Right forelimb (tissue), 1 donor: Measurements from ENCODE around the gene TGM1.

Source experiments
- DNase-seq: peaks from one replicate; pipeline ENCODE4 v3.0.0-alpha.2; 2018

TGM1 gene

DNA sequence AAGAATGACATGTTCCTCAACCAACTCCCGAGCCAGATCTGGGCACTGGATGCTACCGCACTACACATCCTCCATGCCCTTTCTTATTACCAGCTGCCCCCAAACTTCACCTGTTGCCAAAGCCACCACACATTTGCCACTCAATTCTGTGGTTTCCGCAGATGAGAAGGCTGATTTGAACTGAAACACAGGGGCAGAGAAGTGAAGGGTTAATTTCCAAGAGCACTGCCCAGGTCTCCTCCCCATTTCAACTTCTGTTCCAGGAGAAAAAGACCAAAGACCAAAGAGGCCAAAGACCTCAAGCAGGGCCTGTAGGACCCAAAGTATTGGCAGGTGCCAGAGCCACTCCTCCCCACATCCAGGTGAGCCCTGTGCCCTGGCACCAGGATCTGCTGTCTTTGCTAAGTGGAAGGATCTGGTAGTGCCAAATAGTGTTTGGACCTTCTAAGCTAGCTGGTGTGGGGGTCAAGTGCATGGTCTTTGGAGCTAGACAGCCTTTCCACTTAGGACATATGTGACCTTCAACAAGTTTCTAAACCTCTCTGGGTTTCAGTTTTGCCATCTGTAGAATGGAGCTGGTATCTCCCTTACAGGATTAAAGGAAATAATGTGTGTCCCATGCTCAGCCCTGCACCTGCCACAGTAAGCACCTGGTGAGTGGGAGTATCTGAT lies 28.6 kb upstream of the TGM1 start:
- DNase-seq: no peak

- DNase-seq: no peak
These were observed 27.8 kb upstream of the TGM1 start for GRCh38 chr14:24290746-24291145.

DNA sequence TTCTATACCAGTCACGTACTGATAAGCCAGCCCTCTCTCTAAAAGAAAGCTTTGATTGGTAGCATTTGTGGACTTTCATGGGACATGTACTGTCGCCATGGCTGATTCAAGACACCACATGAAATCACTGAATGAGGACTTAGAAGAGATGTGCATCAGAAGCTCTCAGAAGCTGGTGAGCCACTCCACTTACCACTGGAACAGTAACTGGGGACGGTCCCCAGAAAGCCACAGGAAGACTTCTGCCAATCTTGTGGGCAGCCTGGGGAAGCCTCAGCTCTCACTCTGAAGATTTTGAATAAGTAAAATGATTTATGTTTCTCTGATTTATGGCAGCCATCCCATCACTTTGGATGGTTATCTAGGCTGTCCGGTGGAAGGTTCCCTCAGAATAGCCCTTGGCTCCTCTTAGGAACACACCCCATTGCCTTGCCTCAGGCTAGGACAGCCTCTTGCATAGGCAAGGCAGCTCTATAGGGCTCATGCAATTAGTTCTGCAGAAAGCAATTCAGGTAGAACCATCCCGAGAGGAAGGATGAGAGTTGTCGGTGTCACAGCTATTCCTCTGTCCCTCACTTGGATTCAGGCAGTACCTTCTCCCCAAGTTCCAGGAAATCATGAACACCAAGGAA lies 26.8 kb upstream of the TGM1 start:
- DNase-seq: no peak

DNA sequence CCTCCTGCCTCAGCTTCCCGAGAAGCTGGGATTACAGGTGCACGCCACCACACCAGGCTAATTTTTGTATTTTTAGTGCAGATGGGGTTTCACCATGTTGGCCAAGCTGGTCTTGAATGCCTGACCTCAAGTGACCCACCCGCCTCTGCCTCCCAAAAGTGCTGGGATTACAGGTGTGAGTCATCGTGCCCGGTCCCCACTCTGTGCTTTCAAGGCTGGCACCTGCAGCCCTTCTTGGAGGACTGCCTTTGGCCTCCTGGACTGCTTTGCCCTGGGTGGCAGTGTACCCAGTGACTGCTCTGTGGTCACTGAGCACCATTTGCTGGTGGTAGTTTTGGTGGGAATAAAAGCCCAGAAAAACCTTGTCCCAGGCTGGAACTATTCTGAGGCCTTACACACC lies 24.0 kb upstream of the TGM1 start:
- no peak for DNase-seq

DNA sequence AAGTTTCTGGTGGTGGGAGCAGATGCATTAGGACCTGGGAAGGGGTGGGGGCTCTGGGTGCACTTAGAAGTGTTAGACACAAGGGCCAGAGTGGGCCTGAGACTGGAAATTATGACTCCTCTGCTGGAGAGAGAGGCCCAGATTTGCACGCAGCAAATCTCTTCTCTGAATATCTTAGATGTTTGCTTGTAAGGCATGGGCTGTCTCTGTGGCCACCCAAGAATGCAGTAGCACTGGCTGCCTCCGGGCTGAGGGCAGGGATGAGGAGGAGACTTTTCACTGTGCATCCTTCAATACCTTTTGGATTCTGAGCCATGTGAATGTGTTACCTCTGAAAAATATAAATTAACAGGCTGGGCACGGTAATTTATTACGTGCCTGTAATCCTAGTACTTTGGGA lies 22.4 kb upstream of the TGM1 start:
- DNase-seq: no peak

- no peak for DNase-seq
These were observed 21.6 kb upstream of the TGM1 start for GRCh38 chr14:24284501-24285035.

GRCh38 chr14:24283796-24284460 lies 21.0 kb upstream of the TGM1 start:
- DNase-seq: no peak

DNA sequence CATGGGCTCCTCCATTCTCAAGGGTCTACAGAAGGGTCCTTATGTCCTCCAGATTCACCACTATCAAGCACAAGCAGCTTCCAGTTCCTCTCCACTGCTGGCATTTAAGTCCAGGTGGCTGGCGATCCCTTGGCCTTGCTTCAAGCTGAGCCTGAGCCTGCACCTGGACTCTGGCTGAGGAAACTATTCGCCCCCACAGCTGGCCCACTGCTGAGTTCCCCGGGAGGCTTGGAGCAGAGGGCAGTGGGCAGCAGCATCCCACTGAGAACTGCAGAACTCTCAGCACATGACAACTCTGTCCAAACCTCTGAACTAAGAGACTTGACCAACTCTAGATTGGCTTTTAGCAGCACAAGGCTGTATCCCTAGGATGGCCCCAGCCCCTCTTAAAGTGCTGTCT lies 19.8 kb upstream of the TGM1 start:
- no peak for DNase-seq

DNA sequence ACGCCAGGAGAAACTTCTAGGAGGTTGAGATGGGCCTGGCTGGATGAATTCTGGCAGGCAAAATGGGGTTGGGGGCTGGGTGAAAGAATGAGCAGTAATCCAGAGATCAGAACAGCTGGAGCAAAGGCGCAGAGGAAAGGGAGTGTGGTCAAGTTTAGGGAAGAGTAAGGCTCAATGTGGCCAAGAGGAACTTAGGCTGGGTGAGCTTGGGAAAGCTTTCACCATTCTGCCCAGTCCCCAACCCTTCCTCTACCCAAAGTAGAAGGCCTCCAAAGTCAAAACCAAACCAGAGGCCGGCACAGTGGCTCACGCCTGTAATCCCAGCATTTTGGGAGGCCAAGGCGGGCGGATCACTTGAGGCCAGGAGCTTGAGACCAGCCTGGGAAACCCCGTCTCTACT lies 18.7 kb upstream of the TGM1 start:
- no peak for DNase-seq

- no peak for DNase-seq
These were observed 18.0 kb upstream of the TGM1 start for GRCh38 chr14:24280797-24281460.

GRCh38 chr14:24279301-24280186 lies 16.6 kb upstream of the TGM1 start:
- DNase-seq: no peak

GRCh38 chr14:24278424-24278823 lies 15.4 kb upstream of the TGM1 start:
- no peak for DNase-seq

- DNase-seq: no peak
These were observed 14.8 kb upstream of the TGM1 start for GRCh38 chr14:24277606-24278321.

GRCh38 chr14:24277071-24277470 lies 14.1 kb upstream of the TGM1 start:
- no peak for DNase-seq

DNA sequence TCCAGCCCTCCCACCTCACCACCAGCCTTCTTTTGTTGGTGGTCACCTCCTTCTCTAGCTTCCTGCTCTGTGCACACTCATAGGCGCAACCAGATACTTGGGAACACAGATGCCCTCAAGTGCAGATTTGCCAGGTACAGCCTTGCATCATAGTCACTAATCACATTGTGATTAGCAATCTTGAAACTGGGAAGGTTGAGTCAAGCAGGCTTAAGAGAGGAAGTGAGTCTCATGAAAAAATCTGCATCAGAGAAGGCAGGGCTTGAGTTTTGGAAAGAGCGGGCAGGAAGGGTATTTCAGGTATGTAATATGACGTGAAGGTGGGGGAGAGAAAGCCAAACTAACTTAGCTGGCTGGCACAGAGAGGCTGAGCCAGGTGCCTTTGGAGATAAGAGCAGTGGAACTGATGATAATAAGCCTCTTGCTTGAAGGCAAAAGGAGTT lies 11.1 kb upstream of the TGM1 start:
- no peak for DNase-seq

DNA sequence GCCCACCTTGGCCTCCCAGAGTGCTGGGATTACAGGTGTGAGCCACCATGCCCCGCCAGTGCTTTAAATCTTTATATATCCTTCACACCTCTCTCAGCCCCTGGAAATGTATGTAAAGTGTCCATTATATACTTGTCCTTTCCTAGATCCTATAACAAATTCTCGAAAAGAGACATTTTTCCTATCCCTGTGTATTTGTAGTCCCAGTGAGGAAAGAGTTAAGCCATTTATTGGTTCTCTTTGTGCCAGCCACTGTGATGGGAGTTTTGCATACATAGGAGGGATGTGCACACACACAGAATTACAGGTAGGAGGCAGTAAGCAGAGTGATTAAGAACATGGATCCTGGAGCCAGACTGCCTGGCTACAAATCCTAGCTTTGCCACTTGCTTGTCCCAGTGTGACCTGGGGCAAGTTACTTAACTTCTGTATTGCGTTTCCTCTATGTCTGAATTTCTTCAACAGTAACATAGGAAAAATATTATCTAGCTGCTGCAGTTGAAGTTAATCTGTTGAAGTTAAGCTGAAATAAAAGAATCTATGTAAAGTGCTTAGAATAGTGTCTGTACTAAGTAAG lies 10.5 kb upstream of the TGM1 start:
- DNase-seq: no peak

DNA sequence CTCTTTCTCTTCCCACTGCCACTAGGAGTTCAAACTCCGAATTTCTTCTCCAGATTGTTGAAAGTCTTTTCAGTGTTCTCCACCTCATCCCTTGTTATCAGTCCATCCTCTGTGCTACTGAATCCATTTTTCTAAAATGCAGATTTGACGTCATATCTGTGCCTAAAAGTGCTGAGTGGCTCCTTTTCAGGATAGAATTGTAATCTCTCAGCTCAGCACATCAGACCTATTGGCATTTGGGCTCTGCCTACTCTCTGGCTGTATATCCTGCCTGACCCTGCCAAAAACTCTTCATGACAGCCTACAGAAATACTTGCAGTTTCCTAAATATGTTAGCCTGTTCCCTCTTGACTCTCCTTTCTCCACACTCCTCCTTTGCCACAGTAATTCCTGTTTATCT lies 9.5 kb upstream of the TGM1 start:
- DNase-seq: no peak

- no peak for DNase-seq
These were observed 8.9 kb upstream of the TGM1 start for GRCh38 chr14:24271834-24272263.

DNA sequence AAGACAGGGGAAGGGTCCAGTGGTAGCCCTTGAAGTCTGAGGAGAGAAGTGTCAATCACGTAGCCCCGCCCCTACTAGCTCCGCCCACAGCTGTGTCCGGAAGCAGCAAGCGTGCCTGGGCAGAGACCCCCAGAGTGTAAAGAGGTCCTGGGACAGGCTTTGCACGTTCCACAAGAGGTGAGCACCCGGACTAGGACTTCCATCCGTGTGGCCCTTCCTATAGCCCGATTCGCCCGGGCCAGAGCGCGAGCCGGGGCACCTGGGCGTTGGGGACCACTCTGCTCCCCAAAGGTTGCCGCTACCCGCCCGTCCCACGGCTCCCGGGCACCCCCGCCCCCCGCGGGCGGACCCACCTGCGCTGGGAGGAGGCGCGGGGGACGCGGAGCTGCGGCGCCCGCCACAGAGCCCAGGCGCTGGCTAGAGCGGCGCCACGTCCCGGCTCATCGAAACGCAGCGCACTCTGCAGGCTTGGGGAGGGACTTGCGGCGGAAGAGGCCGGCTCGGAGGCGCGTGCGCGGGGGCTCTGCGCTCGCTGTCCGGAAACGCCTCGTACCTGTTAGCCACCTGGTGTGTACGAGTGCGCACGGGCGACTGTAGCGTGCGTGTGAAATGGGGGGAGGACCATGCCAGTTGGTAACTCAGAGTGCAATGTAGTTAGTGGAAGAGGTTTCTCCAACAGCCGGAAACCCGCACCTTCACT lies 8.3 kb upstream of the TGM1 start, which contains the start of gene RABGGTA:
Gene RABGGTA (minus strand): TSS at position 464 of the 700 bp plus-strand sequence. CDS start 482 bp downstream, outside the sequence.
- peak; percentile 90 for DNase-seq

GRCh38 chr14:24270537-24271133 lies 7.7 kb upstream of the TGM1 start:
- DNase-seq: no peak
